ENCODE measurements around the gene SYDE1. TPM values are rescaled to one million over a fixed set of nuclear protein-coding genes. Genes with fewer than 3 reads are reported as not detected.

The SYDE1 gene
- total and polyA plus RNA-seq, 2 donors (not counting 1 experiment from before 2014, with no cell fraction given) = not detected

DNA sequence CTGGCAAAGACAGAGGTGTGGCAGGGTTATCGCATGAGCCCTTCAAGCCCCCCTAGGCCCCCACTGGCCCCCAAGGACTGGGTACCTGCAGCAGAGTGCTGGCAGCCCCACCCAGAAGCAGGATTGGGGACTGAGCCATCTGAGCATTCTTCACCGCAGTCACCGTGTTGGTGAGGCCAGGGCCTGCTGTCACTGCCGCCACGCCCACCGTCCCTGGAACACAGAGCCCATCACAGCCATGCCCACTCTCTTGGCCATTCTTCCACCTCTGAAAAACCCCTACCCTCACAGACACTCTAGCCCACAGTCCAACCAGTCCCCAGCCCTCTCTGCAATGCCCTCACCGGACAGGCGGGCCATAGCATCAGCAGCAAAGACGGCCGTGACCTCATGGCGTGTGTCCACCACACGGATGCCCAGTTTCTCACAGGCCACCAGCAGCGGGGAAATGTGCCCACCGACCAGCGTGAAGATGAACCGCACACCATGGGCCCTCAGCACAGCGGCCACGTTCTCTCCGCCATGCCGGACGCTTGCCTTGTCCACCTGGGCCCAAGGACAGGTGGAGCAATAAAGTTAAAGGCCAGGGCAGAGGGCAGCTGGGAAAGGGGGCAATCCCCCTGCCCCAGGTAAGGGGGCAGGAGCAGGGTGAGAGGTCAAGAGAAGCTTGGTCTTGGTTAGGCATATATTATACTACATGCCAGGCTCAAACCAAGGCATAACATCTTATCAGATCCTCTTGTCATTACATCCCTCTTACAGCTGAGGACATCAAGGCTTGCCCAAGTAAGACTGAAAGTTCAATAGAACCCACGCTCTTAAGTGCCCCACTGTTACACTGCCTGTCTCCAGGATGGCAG is 16.1 kb downstream of the SYDE1 start:
- intact Hi-C loops (cut with micrococcal nuclease) = loop anchor here (10.0 kb wide), 1 partner anchor 548 kb away; the partner anchor contains the start of gene NDUFB7
- Histone ChIP-seq H2AFZ (ENCODE audit: insufficient read depth, low read depth, low read length, poor library complexity, severe bottlenecking) (no peak overlapping the region), H3K27me3 (replicated peaks in 1 of 4; ENCODE audit: control extremely low read depth in 1 of 4, control insufficient read depth in 3 of 4, insufficient read depth in 4 of 4, low read length in 3 of 4) (no peaks in the 10 kb centered on the region), H3K4me3 (ENCODE audit: control extremely low read depth in 1 of 5, extremely low read depth in 1 of 5, insufficient read depth in 1 of 5, low read depth in 2 of 5, low read length in 4 of 5) (no peak overlapping the region), H4K20me1 (ENCODE audit: control insufficient read depth, insufficient read depth, low read length, poor library complexity, severe bottlenecking) (peaks cover 8% of the 10 kb centered on the region), H3K9ac (ENCODE audit: low read length) (no peak overlapping the region), H3K27ac (ENCODE audit: low read length in 2 of 2) (no peak overlapping the region), H3K36me3 (replicated peaks in 1 of 2; ENCODE audit: control extremely low read depth in 1 of 2, control insufficient read depth in 1 of 2, extremely low read depth in 1 of 2, insufficient read depth in 2 of 2, low read length in 1 of 2) (peaks cover 0 to 24% of the 10 kb centered on the region in 2 experiments), H3K9me3 (ENCODE audit: control extremely low read depth in 1 of 3, control insufficient read depth in 2 of 3, insufficient read depth in 1 of 3, low read length in 2 of 3) (no peaks in the 10 kb centered on the region), H3K79me2 (ENCODE audit: control insufficient read depth, insufficient read depth, low read length) (peaks cover 5% of the 10 kb centered on the region), H3K4me1 (ENCODE audit: control insufficient read depth in 2 of 2, insufficient read depth in 2 of 2, low read length in 2 of 2) (peaks cover 10 to 12% of the 10 kb centered on the region in 2 donors), H3K4me2 (replicated peaks; ENCODE audit: low read depth, low read length, poor library complexity, severe bottlenecking) (no peak overlapping the region)
- ChIA-PET CTCF (interaction anchor here (0.5 to 1.2 kb wide), 2 partner anchors 32 to 432 kb away, joined by 3 to 5 read pairs; no protein-coding TSS in a partner anchor), POLR2A (no interaction called here)
- no peak for ATAC-seq (ENCODE audit: low read depth)
- WGBS (ENCODE audit: insufficient coverage) = 97% methylated on average over 22 of the region's 22 CpGs
- peak overlapping the region; percentile 67 for H3K27ac Mint-ChIP-seq
- no peak for DNase-seq
- peaks cover 3% of the 10 kb centered on the region for H3K27me3 Mint-ChIP-seq
- peak overlapping the region; percentile 98 for H3K4me3 Mint-ChIP-seq
- no peaks in the 10 kb centered on the region for H3K9me3 Mint-ChIP-seq (ENCODE audit: insufficient read depth)
- peaks cover 19% of the 10 kb centered on the region for H3K4me1 Mint-ChIP-seq
- TF ChIP-seq EZH2 (IDR thresholded peaks at IDR 0.05; ENCODE audit: borderline replicate concordance, insufficient read depth, low read depth, low read length, poor library complexity, severe bottlenecking) = no peak
- TF ChIP-seq, protein P1, sequence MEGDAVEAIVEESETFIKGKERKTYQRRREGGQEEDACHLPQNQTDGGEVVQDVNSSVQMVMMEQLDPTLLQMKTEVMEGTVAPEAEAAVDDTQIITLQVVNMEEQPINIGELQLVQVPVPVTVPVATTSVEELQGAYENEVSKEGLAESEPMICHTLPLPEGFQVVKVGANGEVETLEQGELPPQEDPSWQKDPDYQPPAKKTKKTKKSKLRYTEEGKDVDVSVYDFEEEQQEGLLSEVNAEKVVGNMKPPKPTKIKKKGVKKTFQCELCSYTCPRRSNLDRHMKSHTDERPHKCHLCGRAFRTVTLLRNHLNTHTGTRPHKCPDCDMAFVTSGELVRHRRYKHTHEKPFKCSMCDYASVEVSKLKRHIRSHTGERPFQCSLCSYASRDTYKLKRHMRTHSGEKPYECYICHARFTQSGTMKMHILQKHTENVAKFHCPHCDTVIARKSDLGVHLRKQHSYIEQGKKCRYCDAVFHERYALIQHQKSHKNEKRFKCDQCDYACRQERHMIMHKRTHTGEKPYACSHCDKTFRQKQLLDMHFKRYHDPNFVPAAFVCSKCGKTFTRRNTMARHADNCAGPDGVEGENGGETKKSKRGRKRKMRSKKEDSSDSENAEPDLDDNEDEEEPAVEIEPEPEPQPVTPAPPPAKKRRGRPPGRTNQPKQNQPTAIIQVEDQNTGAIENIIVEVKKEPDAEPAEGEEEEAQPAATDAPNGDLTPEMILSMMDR (IDR thresholded peaks at IDR 0.05) = no peak

DNA sequence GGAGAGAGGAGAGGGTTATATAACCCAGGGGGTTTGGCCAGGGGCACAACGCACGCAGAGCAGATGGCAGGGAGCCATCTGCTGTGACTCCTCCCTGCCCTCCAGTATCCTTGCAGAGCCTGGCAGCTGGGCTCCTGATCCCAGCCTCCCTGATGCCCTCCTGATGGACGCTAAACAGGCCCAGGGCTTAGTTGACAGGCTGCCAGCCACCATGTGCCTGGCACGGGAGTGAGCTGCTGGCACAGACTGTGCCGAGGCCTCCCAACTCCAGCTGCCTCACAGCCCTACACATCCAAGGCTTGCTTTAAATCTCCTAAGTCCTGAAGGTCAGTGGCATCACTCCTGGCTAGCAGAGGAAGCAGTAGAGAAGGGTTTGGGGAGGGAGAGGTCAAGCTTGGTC is 16.7 kb downstream of the SYDE1 start:
- Histone ChIP-seq H3K4me2 (replicated peaks; ENCODE audit: low read depth, low read length, poor library complexity, severe bottlenecking) (peak overlapping the region; percentile 86), H3K27ac (ENCODE audit: low read length in 2 of 2) (peak overlapping the region in 1 of 2 donors; percentile 97), H4K20me1 (ENCODE audit: control insufficient read depth, insufficient read depth, low read length, poor library complexity, severe bottlenecking) (peaks cover 8% of the 10 kb centered on the region), H3K36me3 (replicated peaks in 1 of 2; ENCODE audit: control extremely low read depth in 1 of 2, control insufficient read depth in 1 of 2, extremely low read depth in 1 of 2, insufficient read depth in 2 of 2, low read length in 1 of 2) (peaks cover 0 to 18% of the 10 kb centered on the region in 2 experiments), H3K4me3 (ENCODE audit: control extremely low read depth in 1 of 5, extremely low read depth in 1 of 5, insufficient read depth in 1 of 5, low read depth in 2 of 5, low read length in 4 of 5) (no peak overlapping the region), H3K27me3 (replicated peaks in 1 of 4; ENCODE audit: control extremely low read depth in 1 of 4, control insufficient read depth in 3 of 4, insufficient read depth in 4 of 4, low read length in 3 of 4) (no peaks in the 10 kb centered on the region), H3K4me1 (ENCODE audit: control insufficient read depth in 2 of 2, insufficient read depth in 2 of 2, low read length in 2 of 2) (peaks cover 10 to 12% of the 10 kb centered on the region in 2 donors), H3K9ac (ENCODE audit: low read length) (no peak overlapping the region), H3K79me2 (ENCODE audit: control insufficient read depth, insufficient read depth, low read length) (peaks cover 5% of the 10 kb centered on the region), H3K9me3 (ENCODE audit: control extremely low read depth in 1 of 3, control insufficient read depth in 2 of 3, insufficient read depth in 1 of 3, low read length in 2 of 3) (no peaks in the 10 kb centered on the region), H2AFZ (ENCODE audit: insufficient read depth, low read depth, low read length, poor library complexity, severe bottlenecking) (no peak overlapping the region)
- ATAC-seq (ENCODE audit: low read depth) (no peak), DNase-seq (no peak)
- CTCF ChIA-PET = interaction anchor here (0.5 to 1.2 kb wide), 5 partner anchors 22 to 432 kb away, joined by 3 to 5 read pairs (median 3); no protein-coding TSS in a partner anchor
- Mint-ChIP-seq H3K4me1 (peaks cover 19% of the 10 kb centered on the region), H3K27me3 (peaks cover 4% of the 10 kb centered on the region), H3K4me3 (peak overlapping the region; percentile 98), H3K27ac (peak overlapping the region; percentile 97), H3K9me3 (ENCODE audit: insufficient read depth) (no peaks in the 10 kb centered on the region)
- intact Hi-C loops (cut with micrococcal nuclease) = loop anchor here (10.0 kb wide), 1 partner anchor 549 kb away; the partner anchor contains the start of gene NDUFB7
- TF ChIP-seq EZH2 (IDR thresholded peaks at IDR 0.05; ENCODE audit: borderline replicate concordance, insufficient read depth, low read depth, low read length, poor library complexity, severe bottlenecking) = no peak
- TF ChIP-seq, protein P1 (IDR thresholded peaks at IDR 0.05) = no peak
- POLR2A ChIA-PET = no interaction called here
- 77% methylated on average over 5 of the region's 5 CpGs for WGBS (ENCODE audit: insufficient coverage)

All from B cell (primary cell).